Vagina (tissue), 2 donors: ENCODE measurements around the gene APOL6. TPM values are rescaled to one million over a fixed set of nuclear protein-coding genes. Genes with fewer than 3 reads are reported as not detected.

Experiments
- DNase-seq, 2 donors: peaks; one replicate each; pipeline ENCODE4 v3.0.0-alpha.2; 2017; ENCODE audit errors: extremely low spot score in 2 of 2
- H3K27ac ChIP-seq: fragments of 200-600 bp; sonication (generic); one replicate; pipeline ENCODE4 v1.5.1; 2019
- H3K27me3 ChIP-seq: fragments of 200-600 bp; sonication (generic); one replicate; pipeline ENCODE4 v1.5.1; 2019
- H3K36me3 ChIP-seq, 2 donors: fragments of 200-600 bp; sonication (generic); one replicate each; pipeline ENCODE4 v1.5.1; 2017 to 2019
- H3K4me1 ChIP-seq: fragments of 200-600 bp; sonication (generic); one replicate; pipeline ENCODE4 v1.5.1; 2019
- H3K4me3 ChIP-seq, 2 donors: fragments of 200-600 bp; sonication (generic); 1 replicate in 1 of 2; 2 replicates in 1 of 2; pipeline ENCODE4 v1.5.1; 2016 to 2019
- H3K9me3 ChIP-seq: fragments of 200-600 bp; sonication (generic); one replicate; pipeline ENCODE4 v1.5.1; 2019
- CTCF ChIP-seq, 3 experiments: fragments of 450-650 bp in 2 of 3; fragments of 200-600 bp in 1 of 3; sonication (generic) in 1 of 3; IDR thresholded peaks; one replicate each; pipeline ENCODE4 v1.5.1; 2017 to 2019; ENCODE audit warnings: antibody characterized with exemption in 3 of 3, mild to moderate bottlenecking in 2 of 3, moderate library complexity in 2 of 3
- POLR2A ChIP-seq, 2 donors: fragments of 450-650 bp; IDR thresholded peaks; one replicate each; pipeline ENCODE4 v1.6.1; 2017; ENCODE audit warnings: antibody characterized with exemption in 2 of 2, mild to moderate bottlenecking in 2 of 2, moderate library complexity in 2 of 2
- POLR2AphosphoS5 ChIP-seq, 2 donors: sonication (generic); formaldehyde crosslinking; IDR thresholded peaks; one replicate each; pipeline ENCODE4 v1.9.0; 2017; ENCODE audit warnings: antibody characterized with exemption in 2 of 2, mild to moderate bottlenecking in 2 of 2, low read depth in 1 of 2; ENCODE audit not compliant: insufficient read depth in 1 of 2
- intact Hi-C: fragments of 100-400 bp; cut with DNase I; formaldehyde crosslinking; loops from one replicate; pipeline ENCODE4 v1.15.1; 2023
- total RNA-seq: library from RNA; depleted of rRNA; stranded (reverse); fragments of >200 nt; gene quantifications from one replicate; pipeline ENCODE4 v1.2.3, GENCODE V29; 2016

The APOL6 gene
- total RNA-seq, 1 donor from 2014 or later, result 11.5 TPM

DNA sequence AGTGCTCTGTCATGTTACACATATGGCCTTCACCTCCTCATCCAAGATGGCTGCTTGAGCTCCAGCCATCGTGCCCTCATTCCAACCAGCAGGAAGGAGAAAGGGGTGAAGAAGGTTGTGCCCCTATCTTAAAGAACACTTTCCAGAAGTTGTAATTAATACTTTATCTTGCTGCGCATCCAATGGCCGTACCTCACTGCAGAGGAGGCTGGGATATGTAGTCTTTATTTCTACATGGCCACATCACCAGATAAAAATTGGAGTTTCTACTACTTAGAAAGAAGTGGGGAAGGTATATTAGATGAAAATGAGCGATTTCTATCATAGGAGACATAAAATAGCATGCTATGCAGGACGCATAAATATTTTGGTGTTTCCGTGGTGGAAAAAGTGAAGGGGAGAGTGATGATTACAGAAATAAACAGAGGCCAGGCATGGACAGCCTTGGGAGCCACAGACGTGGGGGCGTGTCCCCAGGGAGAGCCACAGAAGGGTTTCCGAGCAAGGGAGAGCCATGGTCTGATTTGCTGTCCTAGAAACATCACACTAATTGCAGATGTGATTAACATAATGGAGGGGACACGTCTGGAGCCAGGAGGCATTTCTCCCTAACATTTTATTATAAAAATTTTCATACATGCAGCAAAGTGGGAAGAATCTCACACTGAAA is 22.3 kb upstream of the APOL6 start:
- no peak overlapping the region for H3K4me3 ChIP-seq
- no peaks in the 10 kb centered on the region for H3K27me3 ChIP-seq
- no peaks in the 10 kb centered on the region for H3K9me3 ChIP-seq
- intact Hi-C loops, result loop anchor here (2.0 to 5.0 kb wide), 2 partner anchors 211 to 295 kb away; no protein-coding TSS in a partner anchor
- TF ChIP-seq POLR2AphosphoS5 (IDR thresholded peaks at IDR 0.05; ENCODE audit: insufficient read depth in 1 of 2, low read depth in 1 of 2) (no peak), CTCF (IDR thresholded peaks at IDR 0.05) (no peak), POLR2A (IDR thresholded peaks at IDR 0.05) (no peak)
- H3K4me1 ChIP-seq, result peaks cover 45% of the 10 kb centered on the region
- H3K27ac ChIP-seq, result no peak overlapping the region
- DNase-seq, result no peak
- H3K36me3 ChIP-seq, result no peaks in the 10 kb centered on the region

- Histone ChIP-seq H3K9me3 (no peaks in the 10 kb centered on the region), H3K27me3 (no peaks in the 10 kb centered on the region), H3K4me1 (peaks cover 39% of the 10 kb centered on the region), H3K4me3 (peak overlapping the region; percentile 53 to 60), H3K27ac (peak overlapping the region; percentile 88), H3K36me3 (no peaks in the 10 kb centered on the region)
- intact Hi-C loops, result loop anchor here (2.0 to 5.0 kb wide), 2 partner anchors 210 to 293 kb away; no protein-coding TSS in a partner anchor
- peak in 1 of 2 donors; percentile 15 for TF ChIP-seq POLR2A (IDR thresholded peaks at IDR 0.05)
- TF ChIP-seq POLR2AphosphoS5 (IDR thresholded peaks at IDR 0.05; ENCODE audit: insufficient read depth in 1 of 2, low read depth in 1 of 2), result peak; percentile 33 to 79
- TF ChIP-seq CTCF (IDR thresholded peaks at IDR 0.05), result peak in 1 of 3 experiments; percentile 34
- DNase-seq, result peak in 1 of 2 donors; percentile 92
Observed at GRCh38 chr22:35627267-35628041, 20.8 kb upstream of the APOL6 start.

DNA sequence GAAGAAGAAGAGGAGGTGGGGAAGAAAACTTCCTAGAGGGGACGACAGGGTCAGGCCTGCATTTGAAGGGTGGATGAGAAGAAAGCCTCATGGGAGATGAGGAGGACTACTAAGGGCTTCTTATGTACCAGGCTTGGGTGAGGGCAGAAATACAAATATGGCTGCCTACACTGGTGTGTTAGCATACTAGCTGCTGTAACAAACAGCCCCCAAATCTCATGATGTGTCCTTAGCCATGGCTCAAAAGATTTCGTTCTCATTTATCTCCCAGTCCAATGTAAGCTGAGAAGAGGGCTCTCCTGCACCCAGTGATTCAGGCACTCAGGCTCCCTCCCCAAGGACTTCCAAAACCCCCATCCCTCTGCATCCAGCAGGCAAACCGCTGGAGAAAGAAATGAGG is 19.5 kb upstream of the APOL6 start:
- H3K9me3 ChIP-seq, result no peaks in the 10 kb centered on the region
- no peaks in the 10 kb centered on the region for H3K36me3 ChIP-seq
- no peaks in the 10 kb centered on the region for H3K27me3 ChIP-seq
- H3K27ac ChIP-seq, result peak overlapping the region; percentile 88
- no peak overlapping the region for H3K4me3 ChIP-seq
- peaks cover 28% of the 10 kb centered on the region for H3K4me1 ChIP-seq
- intact Hi-C loops, result loop anchor here (5.0 kb wide), 1 partner anchor 209 kb away; no protein-coding TSS in a partner anchor
- no peak for DNase-seq
- TF ChIP-seq CTCF (IDR thresholded peaks at IDR 0.05) (no peak), POLR2AphosphoS5 (IDR thresholded peaks at IDR 0.05; ENCODE audit: insufficient read depth in 1 of 2, low read depth in 1 of 2) (no peak), POLR2A (IDR thresholded peaks at IDR 0.05) (no peak)

- DNase-seq, result peak in 1 of 2 donors; percentile 95
Observed at GRCh38 chr22:35629406-35630216, 18.6 kb upstream of the APOL6 start.

More at GRCh38 chr22:35629406-35630216, 18.6 kb upstream of the APOL6 start:
- intact Hi-C loops, result loop anchor here (5.0 to 10.0 kb wide), 2 partner anchors 208 to 495 kb away; no protein-coding TSS in a partner anchor
- Histone ChIP-seq H3K9me3 (no peaks in the 10 kb centered on the region), H3K27ac (peak overlapping the region; percentile 88), H3K36me3 (no peaks in the 10 kb centered on the region), H3K4me3 (no peak overlapping the region), H3K27me3 (no peaks in the 10 kb centered on the region), H3K4me1 (peaks cover 28% of the 10 kb centered on the region)
- TF ChIP-seq POLR2AphosphoS5 (IDR thresholded peaks at IDR 0.05; ENCODE audit: insufficient read depth in 1 of 2, low read depth in 1 of 2), result peak; percentile 22 to 45
- no peak for TF ChIP-seq CTCF (IDR thresholded peaks at IDR 0.05)
